Jurkat, Clone E6-1 (cell line): ENCODE measurements around the gene OR4A5. TPM values are rescaled to one million over a fixed set of nuclear protein-coding genes. Genes with fewer than 3 reads are reported as not detected.
"Not testable (repeated sequence)": the region's sequence is repeated elsewhere in the genome, so short reads cannot be mapped to it uniquely, and the experiment has no call there.

ENCODE experiments used
- DNase-seq: peaks from one replicate; pipeline ENCODE4 v3.0.0-alpha.2; 2011; ENCODE audit warnings: low read depth, low spot score
- H3K4me3 ChIP-seq: 2 replicates; pipeline ENCODE4 v1.5.1; 2011; ENCODE audit warnings: mild to moderate bottlenecking, low read length, control low read depth, moderate library complexity
- polyA plus RNA-seq: library from polyadenylated mRNA; unstranded; fragments of >200 nt; gene quantifications from one replicate; pipeline ENCODE4 v1.2.1, GENCODE V29; 2012; ENCODE audit warnings: missing spikeins; ENCODE audit not compliant: insufficient read length, insufficient read depth

Gene OR4A5
- polyA plus RNA-seq, result not detected

DNA sequence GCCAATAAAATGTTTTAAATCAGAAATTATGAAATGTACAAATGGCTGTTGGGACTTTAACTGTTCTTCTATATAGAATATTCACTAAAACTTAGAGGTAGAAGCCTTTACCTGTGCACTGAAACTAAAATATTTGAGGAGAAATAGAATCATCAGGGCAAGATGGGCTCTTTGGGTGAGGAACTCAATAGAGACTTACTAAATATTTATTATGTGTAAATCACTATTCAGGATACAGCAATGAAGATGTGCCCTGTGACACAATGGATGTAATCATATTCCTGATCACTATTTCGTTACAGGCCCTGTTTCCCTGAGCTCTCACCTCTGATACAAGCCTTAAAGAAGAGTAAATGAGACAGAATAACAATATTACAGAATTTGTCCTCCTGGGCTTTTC lies at the start of gene OR4A5:
OR4A5 (plus strand) TSS at position 301 of the 400 bp plus-strand sequence; CDS start at position 354, 53 bp downstream.
- not testable (repeated sequence) for DNase-seq, H3K4me3 ChIP-seq

DNA sequence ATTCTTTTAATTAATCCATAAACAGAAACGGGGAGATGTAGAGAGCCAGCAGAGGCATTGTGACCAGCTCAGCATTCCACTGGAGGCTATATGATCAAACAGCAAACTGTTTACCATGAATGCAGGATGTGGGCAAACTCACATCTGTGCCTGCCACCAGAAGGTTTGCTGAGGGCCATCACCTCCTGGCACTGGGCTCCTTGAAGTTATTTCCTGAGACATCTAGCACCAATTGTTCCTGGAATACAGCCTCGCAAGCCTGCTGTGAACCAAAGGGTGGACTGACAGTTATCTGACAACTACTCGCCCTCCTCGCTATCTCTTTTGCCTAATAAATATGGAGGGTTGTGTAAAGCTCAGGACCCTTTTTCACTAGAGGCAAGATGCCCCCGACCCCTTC lies 13.5 kb downstream of the OR4A5 start:
- not testable (repeated sequence) for DNase-seq

More for the DNA sequence above, 13.5 kb downstream of the OR4A5 start:
- not testable (repeated sequence) for H3K4me3 ChIP-seq
